ENCODE data around the gene NFE2. TPM values are rescaled to one million over a fixed set of nuclear protein-coding genes. Genes with fewer than 3 reads are reported as not detected.
A peak's percentile ranks its signal among the peaks of the same experiment; 100 is the strongest.

The NFE2 gene
- total RNA-seq, 1 donor from 2014 or later: not detected

DNA sequence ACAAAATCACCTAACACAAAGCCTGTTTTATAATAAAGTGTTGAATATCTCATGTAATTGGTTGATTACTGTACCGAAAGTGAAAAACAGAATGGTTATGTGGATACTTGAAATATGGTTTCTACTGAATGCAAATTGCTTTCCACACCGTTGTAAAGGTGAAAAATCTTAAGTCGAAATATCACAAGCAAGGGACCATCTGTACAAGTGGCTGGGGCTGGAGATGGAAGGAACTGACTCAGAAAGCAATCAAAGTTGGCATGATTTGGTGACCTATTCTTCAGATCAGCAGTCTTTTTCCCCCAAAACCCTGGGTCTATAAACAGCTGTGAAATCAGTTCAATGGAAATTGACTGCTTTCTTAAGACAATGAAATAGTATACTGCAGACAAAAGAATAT, 24.4 kb downstream of the NFE2 start:
- TF ChIP-seq, protein P1, sequence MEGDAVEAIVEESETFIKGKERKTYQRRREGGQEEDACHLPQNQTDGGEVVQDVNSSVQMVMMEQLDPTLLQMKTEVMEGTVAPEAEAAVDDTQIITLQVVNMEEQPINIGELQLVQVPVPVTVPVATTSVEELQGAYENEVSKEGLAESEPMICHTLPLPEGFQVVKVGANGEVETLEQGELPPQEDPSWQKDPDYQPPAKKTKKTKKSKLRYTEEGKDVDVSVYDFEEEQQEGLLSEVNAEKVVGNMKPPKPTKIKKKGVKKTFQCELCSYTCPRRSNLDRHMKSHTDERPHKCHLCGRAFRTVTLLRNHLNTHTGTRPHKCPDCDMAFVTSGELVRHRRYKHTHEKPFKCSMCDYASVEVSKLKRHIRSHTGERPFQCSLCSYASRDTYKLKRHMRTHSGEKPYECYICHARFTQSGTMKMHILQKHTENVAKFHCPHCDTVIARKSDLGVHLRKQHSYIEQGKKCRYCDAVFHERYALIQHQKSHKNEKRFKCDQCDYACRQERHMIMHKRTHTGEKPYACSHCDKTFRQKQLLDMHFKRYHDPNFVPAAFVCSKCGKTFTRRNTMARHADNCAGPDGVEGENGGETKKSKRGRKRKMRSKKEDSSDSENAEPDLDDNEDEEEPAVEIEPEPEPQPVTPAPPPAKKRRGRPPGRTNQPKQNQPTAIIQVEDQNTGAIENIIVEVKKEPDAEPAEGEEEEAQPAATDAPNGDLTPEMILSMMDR (IDR thresholded peaks at IDR 0.05): no peak
- ChIA-PET POLR2A (no interaction called here), CTCF (no interaction called here)
- peaks cover 28% of the 10 kb centered on the region for H3K36me3 Mint-ChIP-seq (ENCODE audit: low read depth)
- DNase-seq (no peak), ATAC-seq (ENCODE audit: low read depth) (no peak)
- no peak overlapping the region for H3K27ac Mint-ChIP-seq
- H3K4me1 Mint-ChIP-seq: peaks cover 31% of the 10 kb centered on the region
- intact Hi-C loops (cut with micrococcal nuclease): loop anchor here (5.0 kb wide), 1 partner anchor 221 kb away; the partner anchor contains the start of gene NCKAP1L
- no peak overlapping the region for H3K4me3 Mint-ChIP-seq
- H3K27me3 Mint-ChIP-seq: no peaks in the 10 kb centered on the region
- no peaks in the 10 kb centered on the region for H3K9me3 Mint-ChIP-seq

DNA sequence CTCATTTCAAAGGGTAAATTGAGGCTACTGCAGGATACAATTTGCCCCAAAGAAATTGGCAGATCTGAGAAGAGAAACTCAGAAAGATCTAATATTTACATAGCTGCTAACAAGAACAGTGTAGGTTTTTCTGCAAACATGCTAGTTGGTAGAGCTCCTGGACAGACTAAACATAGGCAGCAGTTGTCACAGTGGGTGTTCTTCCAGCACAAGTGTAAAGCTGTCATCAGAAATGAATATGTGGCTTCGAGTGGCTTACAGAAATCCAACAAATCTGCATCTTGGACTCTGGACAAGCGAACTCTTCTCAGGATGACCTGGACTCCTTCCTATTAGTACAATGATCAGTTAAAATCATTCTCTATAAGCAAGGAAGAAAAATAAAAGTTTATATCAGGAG, 26.8 kb downstream of the NFE2 start:
- H3K27me3 Mint-ChIP-seq: no peaks in the 10 kb centered on the region

DNA sequence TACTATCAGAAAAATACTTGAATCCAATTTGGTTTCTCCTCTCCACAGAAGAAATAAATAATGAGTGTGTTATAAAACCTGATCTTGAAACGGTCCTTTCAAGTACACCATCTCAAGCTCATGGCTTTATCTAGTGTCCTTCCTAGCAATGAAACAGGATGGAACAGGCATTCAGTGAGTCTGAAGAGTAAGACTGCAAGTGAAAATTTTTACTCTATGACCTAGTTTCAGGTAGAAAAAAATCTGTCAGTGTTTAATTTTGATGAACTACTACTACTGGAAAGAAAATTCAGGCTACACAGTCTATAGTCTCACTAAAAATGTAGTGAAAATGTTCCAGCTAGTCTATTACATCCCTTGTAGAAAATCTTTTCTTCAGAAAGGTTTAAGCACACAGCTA, 28.6 kb downstream of the NFE2 start:
- Mint-ChIP-seq H3K36me3 (ENCODE audit: low read depth) (peaks cover 24% of the 10 kb centered on the region), H3K27me3 (no peaks in the 10 kb centered on the region), H3K4me3 (no peak overlapping the region), H3K4me1 (peaks cover 18% of the 10 kb centered on the region), H3K27ac (no peak overlapping the region), H3K9me3 (no peaks in the 10 kb centered on the region)
- POLR2A ChIA-PET: interaction anchor here (0.6 to 1.2 kb wide), 3 partner anchors 9 to 13 kb away, joined by 3 read pairs; no protein-coding TSS in a partner anchor
- TF ChIP-seq, protein P1 (IDR thresholded peaks at IDR 0.05): no peak
- CTCF ChIA-PET: no interaction called here
- ATAC-seq (ENCODE audit: low read depth): no peak
- intact Hi-C loops (cut with micrococcal nuclease): no loop called here
- DNase-seq: no peak

More for the DNA sequence above, 26.8 kb downstream of the NFE2 start:
- CTCF ChIA-PET: no interaction called here
- Mint-ChIP-seq H3K9me3 (no peaks in the 10 kb centered on the region), H3K4me1 (peaks cover 31% of the 10 kb centered on the region), H3K4me3 (no peak overlapping the region), H3K36me3 (ENCODE audit: low read depth) (peaks cover 30% of the 10 kb centered on the region), H3K27ac (no peak overlapping the region)
- intact Hi-C loops (cut with micrococcal nuclease): no loop called here
- ATAC-seq (ENCODE audit: low read depth): no peak
- TF ChIP-seq, protein P1 (IDR thresholded peaks at IDR 0.05): no peak
- DNase-seq: no peak
- POLR2A ChIA-PET: interaction anchor here (0.7 to 1.5 kb wide), 3 partner anchors 9 to 1221 kb away, joined by 3 to 4 read pairs (median 3); no protein-coding TSS in a partner anchor

DNA sequence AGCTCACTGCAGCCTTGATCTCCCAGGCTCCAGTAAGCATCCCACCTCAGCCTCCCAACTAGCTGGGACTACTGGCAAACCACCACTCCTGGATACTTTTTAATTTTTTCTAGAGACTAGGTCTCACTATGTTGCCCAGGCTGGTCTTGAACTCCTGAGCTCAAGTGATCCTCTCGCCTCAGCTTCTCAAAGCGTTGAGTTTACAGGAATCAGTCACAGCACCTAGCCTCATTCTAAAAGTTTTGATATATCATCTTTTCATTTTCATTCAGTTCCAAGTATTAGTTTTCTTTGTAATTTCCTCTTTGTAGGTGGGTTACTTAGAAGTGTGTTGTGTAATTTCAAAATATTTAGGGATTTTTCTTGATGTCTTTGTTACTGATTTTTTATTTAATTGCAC, 30.5 kb downstream of the NFE2 start:
- intact Hi-C loops (cut with micrococcal nuclease): loop anchor here (1.0 kb wide), 1 partner anchor 9 kb away; no protein-coding TSS in a partner anchor
- ATAC-seq (ENCODE audit: low read depth): no peak
- ChIA-PET CTCF (no interaction called here), POLR2A (interaction anchor here (1.1 kb wide), 1 partner anchor 8 kb away, joined by 3 read pairs; no protein-coding TSS in a partner anchor)
- H3K9me3 Mint-ChIP-seq: no peaks in the 10 kb centered on the region
- H3K27me3 Mint-ChIP-seq: no peaks in the 10 kb centered on the region
- no peak for DNase-seq
- peaks cover 2% of the 10 kb centered on the region for H3K4me1 Mint-ChIP-seq
- H3K36me3 Mint-ChIP-seq (ENCODE audit: low read depth): peaks cover 18% of the 10 kb centered on the region
- no peak overlapping the region for H3K4me3 Mint-ChIP-seq
- TF ChIP-seq, protein P1 (IDR thresholded peaks at IDR 0.05): no peak
- peak overlapping the region; percentile 14 for H3K27ac Mint-ChIP-seq

DNA sequence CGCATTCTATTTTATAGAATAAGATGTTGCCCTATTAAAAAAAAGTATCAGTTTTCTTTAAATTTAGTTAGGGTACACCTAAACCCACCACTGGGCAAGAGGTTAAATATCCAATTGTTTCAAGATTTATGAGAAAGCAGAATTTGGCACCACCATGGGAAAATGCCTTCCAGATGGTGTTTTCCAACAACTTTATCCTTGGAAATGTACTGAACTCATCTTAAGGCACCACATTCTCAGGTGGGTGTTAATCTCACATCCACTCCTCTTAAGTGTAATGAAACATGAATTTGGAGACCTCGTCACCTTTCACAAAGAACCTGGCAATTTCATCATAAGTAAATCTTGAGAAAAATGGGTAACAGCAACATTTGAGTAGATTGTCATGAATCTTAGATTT, 34.0 kb downstream of the NFE2 start:
- no peak overlapping the region for H3K4me3 Mint-ChIP-seq
- H3K4me1 Mint-ChIP-seq: peaks cover 2% of the 10 kb centered on the region
- peaks cover 5% of the 10 kb centered on the region for H3K36me3 Mint-ChIP-seq (ENCODE audit: low read depth)
- CTCF ChIA-PET: no interaction called here
- no peaks in the 10 kb centered on the region for H3K9me3 Mint-ChIP-seq
- TF ChIP-seq, protein P1 (IDR thresholded peaks at IDR 0.05): no peak
- intact Hi-C loops (cut with micrococcal nuclease): no loop called here
- H3K27ac Mint-ChIP-seq: no peak overlapping the region
- H3K27me3 Mint-ChIP-seq: no peaks in the 10 kb centered on the region
- DNase-seq (no peak), ATAC-seq (ENCODE audit: low read depth) (no peak)
- POLR2A ChIA-PET: interaction anchor here (1.8 kb wide), 1 partner anchor 13 kb away, joined by 10 read pairs; the partner anchor contains the start of genes CBX5 and HNRNPA1
